Measurements from ENCODE around the gene R3HDM1. TPM values are rescaled to one million over a fixed set of nuclear protein-coding genes. Genes with fewer than 3 reads are reported as not detected.
"Not testable (repeated sequence)": the region's sequence is repeated elsewhere in the genome, so short reads cannot be mapped to it uniquely, and the experiment has no call there.

R3HDM1 gene
- total RNA-seq, 4 donors from 2014 or later, result 18.2 to 42.4 (median 28.5) TPM

DNA sequence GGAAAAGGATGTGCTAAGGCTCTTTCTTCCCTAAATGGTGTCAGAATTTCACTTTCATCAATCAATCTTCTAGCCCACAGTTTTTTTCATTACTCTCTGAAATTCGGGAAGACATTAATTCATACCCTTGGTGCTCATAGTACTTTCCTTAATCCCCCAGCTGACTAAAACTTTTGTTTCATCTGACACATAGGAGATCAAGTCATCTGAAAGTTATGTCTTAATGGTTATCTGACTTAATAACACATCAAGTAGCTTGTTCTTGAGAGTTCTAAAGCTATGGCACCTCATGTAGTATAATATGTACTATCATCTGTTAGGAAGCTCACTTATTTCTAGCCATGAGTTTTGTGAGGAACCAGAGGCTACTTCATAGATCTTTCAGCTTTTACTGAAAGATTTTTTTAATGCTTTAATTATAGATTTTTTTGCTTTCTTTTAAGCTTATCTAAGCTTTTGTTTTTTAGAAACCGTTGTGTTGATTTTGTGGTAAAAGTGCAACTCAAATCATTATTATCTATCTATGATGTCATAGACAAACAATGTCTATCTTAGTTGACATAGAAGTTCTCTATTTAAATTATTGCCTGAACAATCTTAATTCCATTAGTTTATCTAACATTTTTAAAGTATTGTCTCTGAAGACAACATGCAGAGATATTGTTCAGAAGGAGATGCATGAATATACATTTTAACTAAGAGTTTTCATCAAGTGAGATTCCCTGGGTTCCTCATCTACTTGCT, 116.7 kb downstream of the R3HDM1 start:
- Histone ChIP-seq H3K27me3 (no peaks in the 10 kb centered on the region), H3K9me3 (no peaks in the 10 kb centered on the region), H3K4me3 (no peak overlapping the region), H3K36me3 (peaks cover 0 to 49% (median 0%) of the 10 kb centered on the region in 3 donors), H3K27ac (no peak overlapping the region), H3K4me1 (no peaks in the 10 kb centered on the region)
- TF ChIP-seq CTCF (IDR thresholded peaks at IDR 0.05), result no peak
- 81% methylated on average over 2 of the region's 2 CpGs for WGBS, 2 donors
- DNase-seq (ENCODE audit: low spot score in 2 of 2), result no peak

DNA sequence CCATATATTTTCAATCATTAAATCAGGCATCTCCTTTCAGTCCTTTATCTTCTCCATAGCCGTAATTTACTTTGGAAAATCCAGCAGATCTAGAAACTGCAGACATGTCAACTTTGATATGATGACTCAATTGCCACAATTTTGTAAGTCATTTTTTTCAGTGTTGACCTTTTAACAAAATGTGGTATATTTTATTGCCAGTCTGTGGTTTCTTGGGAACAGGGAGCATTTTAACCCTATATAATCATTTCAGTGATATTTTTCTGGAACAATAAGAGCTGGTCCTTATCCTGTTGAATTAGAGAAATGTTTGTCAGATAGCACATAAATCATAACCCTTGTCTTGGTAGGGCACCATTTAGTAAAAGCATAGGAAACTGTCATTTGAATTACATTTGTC, 119.4 kb downstream of the R3HDM1 start:
- WGBS, 2 donors, result 68 to 74% methylated on average over 1 of the region's 1 CpG
- no peak overlapping the region for H3K4me3 ChIP-seq
- H3K4me1 ChIP-seq, result no peaks in the 10 kb centered on the region
- TF ChIP-seq POLR2A (IDR thresholded peaks at IDR 0.05) (no peak), CTCF (IDR thresholded peaks at IDR 0.05) (no peak), EP300 (IDR thresholded peaks at IDR 0.05) (no peak)
- no peak overlapping the region for H3K27ac ChIP-seq
- no peak for DNase-seq (ENCODE audit: low spot score in 2 of 2)
- peaks cover 0 to 50% (median 0%) of the 10 kb centered on the region in 3 donors for H3K36me3 ChIP-seq
- H3K27me3 ChIP-seq, result no peaks in the 10 kb centered on the region
- no peaks in the 10 kb centered on the region for H3K9me3 ChIP-seq

DNA sequence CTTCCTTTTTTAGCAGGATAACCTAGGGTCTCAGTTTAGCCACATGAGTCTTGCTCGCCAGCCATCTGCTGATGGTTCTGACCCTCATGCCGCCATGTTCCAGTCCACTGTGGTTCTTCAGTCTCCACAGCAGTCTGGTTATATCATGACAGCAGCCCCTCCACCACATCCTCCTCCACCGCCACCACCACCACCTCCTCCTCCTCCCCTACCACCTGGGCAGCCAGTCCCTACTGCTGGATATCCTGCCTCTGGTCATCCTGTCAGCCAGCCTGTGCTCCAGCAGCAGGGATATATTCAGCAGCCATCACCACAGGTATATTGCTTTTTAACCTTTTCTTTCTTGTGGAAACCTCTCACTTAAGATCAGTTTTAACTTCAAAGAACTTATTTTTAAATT, 120.4 kb downstream of the R3HDM1 start:
- H3K27ac ChIP-seq, result no peak overlapping the region
- H3K36me3 ChIP-seq, result peaks cover 0 to 44% (median 0%) of the 10 kb centered on the region in 3 donors
- no peak overlapping the region for H3K4me3 ChIP-seq
- no peak for TF ChIP-seq EP300 (IDR thresholded peaks at IDR 0.05)
- TF ChIP-seq POLR2A (IDR thresholded peaks at IDR 0.05), result no peak
- no peak for TF ChIP-seq CTCF (IDR thresholded peaks at IDR 0.05)
- no peaks in the 10 kb centered on the region for H3K4me1 ChIP-seq
- 95 to 100% methylated on average over 3 of the region's 3 CpGs for WGBS, 2 donors
- DNase-seq (ENCODE audit: low spot score in 2 of 2), result no peak
- H3K9me3 ChIP-seq, result no peaks in the 10 kb centered on the region
- H3K27me3 ChIP-seq, result no peaks in the 10 kb centered on the region

- not testable (repeated sequence) for H3K27me3 ChIP-seq; DNase-seq (ENCODE audit: low spot score in 2 of 2); H3K9me3 ChIP-seq; H3K4me1 ChIP-seq; H3K27ac ChIP-seq; H3K4me3 ChIP-seq
- H3K36me3 ChIP-seq, result peaks cover 0 to 43% (median 0%) of the 10 kb centered on the region in 3 donors
- 95 to 99% methylated on average over 5 of the region's 5 CpGs for WGBS, 2 donors
These were observed 123.0 kb downstream of the R3HDM1 start for GRCh38 chr2:135654239-135654638.

GRCh38 chr2:135657806-135658582, 126.7 kb downstream of the R3HDM1 start:
- Histone ChIP-seq H3K27me3 (no peaks in the 10 kb centered on the region), H3K4me1 (no peaks in the 10 kb centered on the region), H3K4me3 (no peak overlapping the region), H3K27ac (no peak overlapping the region), H3K36me3 (peaks cover 0 to 39% (median 0%) of the 10 kb centered on the region in 3 donors), H3K9me3 (no peaks in the 10 kb centered on the region)
- WGBS, 2 donors, result 94 to 95% methylated on average over 12 of the region's 12 CpGs
- no peak for DNase-seq (ENCODE audit: low spot score in 2 of 2)
- TF ChIP-seq CTCF (IDR thresholded peaks at IDR 0.05) (no peak), POLR2A (IDR thresholded peaks at IDR 0.05) (no peak), EP300 (IDR thresholded peaks at IDR 0.05) (no peak)
